GM19438 (cell line): ENCODE data around the gene JDP2.
"Not testable (repeated sequence)": the region's sequence is repeated elsewhere in the genome, so short reads cannot be mapped to it uniquely, and the experiment has no call there.

Experiments
- ATAC-seq: cut with Tn5 transposase; IDR thresholded peaks from one replicate; pipeline ENCODE4 v1.9.1; 2021; ENCODE audit warnings: low read depth; ENCODE audit not compliant: unreplicated experiment

The JDP2 gene

GRCh38 chr14:75453817-75454434 lies 26.1 kb downstream of the JDP2 start:
- ATAC-seq, result no peak

- no peak for ATAC-seq
Measured at GRCh38 chr14:75454963-75455546, 27.2 kb downstream of the JDP2 start.

- no peak for ATAC-seq
Measured at GRCh38 chr14:75456069-75456996, 28.5 kb downstream of the JDP2 start.

GRCh38 chr14:75456997-75457335 lies 29.1 kb downstream of the JDP2 start:
- ATAC-seq, result no peak

- no peak for ATAC-seq
Measured at GRCh38 chr14:75457648-75458165, 29.9 kb downstream of the JDP2 start.

GRCh38 chr14:75458305-75458704 lies 30.5 kb downstream of the JDP2 start:
- no peak for ATAC-seq

- ATAC-seq, result no peak
Measured at GRCh38 chr14:75459099-75459741, 31.4 kb downstream of the JDP2 start.

GRCh38 chr14:75459791-75460190 lies 32.0 kb downstream of the JDP2 start:
- ATAC-seq, result no peak

GRCh38 chr14:75460394-75460793 lies 32.6 kb downstream of the JDP2 start:
- no peak for ATAC-seq

- ATAC-seq, result no peak
Measured at GRCh38 chr14:75461303-75461702, 33.5 kb downstream of the JDP2 start.

- no peak for ATAC-seq
Measured at GRCh38 chr14:75461755-75462349, 34.0 kb downstream of the JDP2 start.

- ATAC-seq, result no peak
Measured at GRCh38 chr14:75464626-75465025, 36.8 kb downstream of the JDP2 start.

GRCh38 chr14:75467763-75468162 lies 39.9 kb downstream of the JDP2 start:
- no peak for ATAC-seq

GRCh38 chr14:75469164-75469563 lies 41.3 kb downstream of the JDP2 start:
- no peak for ATAC-seq

GRCh38 chr14:75469606-75470237 lies 41.9 kb downstream of the JDP2 start:
- ATAC-seq, result no peak

- no peak for ATAC-seq
Measured at GRCh38 chr14:75470238-75470797, 42.5 kb downstream of the JDP2 start.

- no peak for ATAC-seq
Measured at GRCh38 chr14:75471059-75471458, 43.2 kb downstream of the JDP2 start.

GRCh38 chr14:75474127-75474526 lies 46.3 kb downstream of the JDP2 start:
- not testable (repeated sequence) for ATAC-seq

- no peak for ATAC-seq
Measured at GRCh38 chr14:75476274-75476995, 48.6 kb downstream of the JDP2 start.
